Endodermal cell (in vitro differentiated cells): ENCODE measurements around the gene LARP1. TPM values are rescaled to one million over a fixed set of nuclear protein-coding genes. Genes with fewer than 3 reads are reported as not detected.

ENCODE experiments used
- DNase-seq: peaks from one replicate; pipeline ENCODE4 v3.0.0-alpha.2; 2017
- H3K27ac ChIP-seq: 2 replicates; pipeline ENCODE4 v1.5.1; 2013; ENCODE audit warnings: mild to moderate bottlenecking, low read depth, low read length, moderate library complexity
- H3K27me3 ChIP-seq: 2 replicates; pipeline ENCODE4 v1.6.1; 2013; ENCODE audit warnings: mild to moderate bottlenecking, low read length, moderate library complexity; ENCODE audit not compliant: insufficient read depth, control insufficient read depth, poor library complexity, severe bottlenecking
- H3K36me3 ChIP-seq: 2 replicates; pipeline ENCODE4 v1.7.0; 2013; ENCODE audit warnings: mild to moderate bottlenecking, low read length, moderate library complexity; ENCODE audit not compliant: control insufficient read depth, insufficient read depth
- H3K4me1 ChIP-seq: one replicate; pipeline ENCODE4 v1.7.0; 2013; ENCODE audit warnings: low read length; ENCODE audit not compliant: control insufficient read depth, insufficient read depth
- H3K4me3 ChIP-seq: 2 replicates; pipeline ENCODE4 v1.5.1; 2013; ENCODE audit warnings: mild to moderate bottlenecking, low read length, moderate library complexity
- H3K9ac ChIP-seq: 2 replicates; pipeline ENCODE4 v1.6.1; 2013; ENCODE audit warnings: mild to moderate bottlenecking, low read length, moderate library complexity; ENCODE audit not compliant: poor library complexity, severe bottlenecking; ENCODE audit errors: extremely low read depth
- H3K9me3 ChIP-seq: 2 replicates; pipeline ENCODE4 v1.6.1; 2013; ENCODE audit warnings: mild to moderate bottlenecking, low read length, moderate library complexity; ENCODE audit not compliant: control insufficient read depth
- H3K27ac Mint-ChIP-seq: 2 replicates; pipeline ENCODE4 v1.8.0; 2020; ENCODE audit warnings: mixed read lengths
- H3K27me3 Mint-ChIP-seq: 2 replicates; pipeline ENCODE4 v1.8.0; 2021; ENCODE audit warnings: mild to moderate bottlenecking, mixed read lengths; ENCODE audit not compliant: insufficient read depth
- H3K36me3 Mint-ChIP-seq: 2 replicates; pipeline ENCODE4 v1.8.0; 2020; ENCODE audit warnings: low read depth, mixed read lengths
- H3K4me1 Mint-ChIP-seq: 2 replicates; pipeline ENCODE4 v1.8.0; 2020; ENCODE audit warnings: mixed read lengths
- H3K4me3 Mint-ChIP-seq: 2 replicates; pipeline ENCODE4 v1.8.0; 2020; ENCODE audit warnings: mild to moderate bottlenecking, moderate library complexity, mixed read lengths
- H3K9me3 Mint-ChIP-seq: 2 replicates; pipeline ENCODE4 v1.8.0; 2020; ENCODE audit warnings: mild to moderate bottlenecking, mixed read lengths
- WGBS, 2 experiments: methylation state at CpG; one replicate each; pipeline versions ENCODE4 v1.1.5 to v1.1.7; 2013; ENCODE audit warnings: missing lambda C conversion rate in 2 of 2, mixed read lengths in 1 of 2; ENCODE audit not compliant: insufficient coverage in 1 of 2, insufficient read length in 1 of 2; 5-methylcytosine and 5-hydroxymethylcytosine counted together
- total RNA-seq, 2 donors: library from RNA; stranded (reverse); fragmentation: NEBNext Ultra II Directional in 1 of 2; extraction: Animal tissue kit (Norgen Biotek cat#: 25700) in 1 of 2; gene quantifications; 2 replicates in 1 of 2; 3 replicates in 1 of 2; pipeline ENCODE4 v1.2.1, GENCODE V29; 2021
- TF ChIP-seq, protein P1 (sequence below): fragments of 200-600 bp; sonication (generic); conservative IDR thresholded peaks from 2 replicates; pipeline ENCODE4 v1.5.0; 2021; ENCODE audit warnings: antibody characterized with exemption, mild to moderate bottlenecking

LARP1 gene
- total RNA-seq, 2 donors from 2014 or later: 193 to 273 TPM

DNA sequence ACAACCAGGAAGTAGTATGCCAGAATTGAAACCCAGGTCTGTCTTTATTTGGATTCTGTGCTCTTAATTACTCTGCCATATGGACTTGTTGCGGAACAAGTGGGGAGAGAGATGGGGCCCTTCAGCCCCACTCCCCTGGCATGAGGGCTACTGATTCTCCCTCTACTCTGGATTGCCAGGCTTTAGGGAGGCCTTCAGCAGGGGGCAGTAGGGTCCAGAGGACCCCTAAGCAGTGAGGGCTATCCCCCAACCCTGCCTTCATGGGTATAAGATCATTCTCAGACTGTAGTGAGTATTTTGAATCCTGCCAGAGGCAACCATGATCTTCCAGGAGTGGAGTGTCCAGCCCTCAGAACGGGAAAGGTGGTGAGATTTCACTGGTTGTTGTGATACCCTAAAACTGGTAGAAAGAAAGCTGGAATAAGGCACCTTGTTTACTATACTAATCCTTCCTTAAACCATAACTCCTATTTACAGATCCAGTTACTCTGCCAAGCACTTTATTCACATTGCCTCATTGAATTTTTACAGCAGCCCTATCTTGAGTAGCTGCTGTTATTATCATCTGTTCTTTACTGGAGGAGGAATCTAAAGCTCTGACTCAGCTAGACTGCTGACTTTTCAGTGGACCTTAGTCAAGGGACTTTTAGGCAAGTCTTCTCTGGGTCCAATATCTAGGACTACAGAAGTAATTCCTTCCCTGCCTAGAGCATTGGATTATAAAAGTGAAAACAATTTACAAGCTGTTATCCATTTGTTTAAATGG lies 31.3 kb upstream of the LARP1 start:
- no peak overlapping the region for H3K4me3 ChIP-seq
- TF ChIP-seq, protein P1, sequence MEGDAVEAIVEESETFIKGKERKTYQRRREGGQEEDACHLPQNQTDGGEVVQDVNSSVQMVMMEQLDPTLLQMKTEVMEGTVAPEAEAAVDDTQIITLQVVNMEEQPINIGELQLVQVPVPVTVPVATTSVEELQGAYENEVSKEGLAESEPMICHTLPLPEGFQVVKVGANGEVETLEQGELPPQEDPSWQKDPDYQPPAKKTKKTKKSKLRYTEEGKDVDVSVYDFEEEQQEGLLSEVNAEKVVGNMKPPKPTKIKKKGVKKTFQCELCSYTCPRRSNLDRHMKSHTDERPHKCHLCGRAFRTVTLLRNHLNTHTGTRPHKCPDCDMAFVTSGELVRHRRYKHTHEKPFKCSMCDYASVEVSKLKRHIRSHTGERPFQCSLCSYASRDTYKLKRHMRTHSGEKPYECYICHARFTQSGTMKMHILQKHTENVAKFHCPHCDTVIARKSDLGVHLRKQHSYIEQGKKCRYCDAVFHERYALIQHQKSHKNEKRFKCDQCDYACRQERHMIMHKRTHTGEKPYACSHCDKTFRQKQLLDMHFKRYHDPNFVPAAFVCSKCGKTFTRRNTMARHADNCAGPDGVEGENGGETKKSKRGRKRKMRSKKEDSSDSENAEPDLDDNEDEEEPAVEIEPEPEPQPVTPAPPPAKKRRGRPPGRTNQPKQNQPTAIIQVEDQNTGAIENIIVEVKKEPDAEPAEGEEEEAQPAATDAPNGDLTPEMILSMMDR: no peak
- WGBS, 2 experiments: 70% methylated on average over 2 of the region's 2 CpGs; no CpG with 5 or more reads in 1 of the 2 experiments
- Mint-ChIP-seq H3K27me3 (no peaks in the 10 kb centered on the region), H3K4me1 (peaks cover 42% of the 10 kb centered on the region), H3K4me3 (no peak overlapping the region), H3K9me3 (no peaks in the 10 kb centered on the region), H3K36me3 (no peaks in the 10 kb centered on the region), H3K27ac (no peak overlapping the region)
- H3K27ac ChIP-seq: no peak overlapping the region
- H3K4me1 ChIP-seq: no peaks in the 10 kb centered on the region
- no peak overlapping the region for H3K9ac ChIP-seq
- H3K9me3 ChIP-seq: no peaks in the 10 kb centered on the region
- no peaks in the 10 kb centered on the region for H3K27me3 ChIP-seq
- no peaks in the 10 kb centered on the region for H3K36me3 ChIP-seq
- DNase-seq: no peak

DNA sequence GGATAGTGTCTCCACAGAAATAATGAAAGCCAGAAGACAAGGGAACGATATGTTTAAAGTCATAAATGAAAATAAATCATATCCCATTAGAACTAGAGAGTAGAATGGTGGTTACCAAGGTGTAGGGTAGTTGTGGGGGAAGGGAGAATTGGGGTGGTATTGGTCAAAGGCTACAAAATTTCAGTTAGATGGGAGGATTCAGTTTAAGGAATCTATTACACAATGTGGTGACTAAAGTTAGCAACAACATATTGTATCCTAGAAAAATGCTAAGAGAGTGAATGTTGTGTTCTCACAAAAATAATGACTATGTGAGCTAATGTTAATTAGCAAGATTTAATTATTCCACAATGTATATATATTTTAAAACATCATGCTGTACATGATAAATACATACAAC lies 27.8 kb upstream of the LARP1 start:
- no peaks in the 10 kb centered on the region for H3K9me3 Mint-ChIP-seq
- no peaks in the 10 kb centered on the region for H3K27me3 Mint-ChIP-seq
- peaks cover 29% of the 10 kb centered on the region for H3K4me1 Mint-ChIP-seq
- 100% methylated on average over 1 of the region's 1 CpG; no CpG with 5 or more reads in 1 of the 2 experiments for WGBS, 2 experiments
- Histone ChIP-seq H3K27me3 (no peaks in the 10 kb centered on the region), H3K36me3 (no peaks in the 10 kb centered on the region), H3K4me1 (no peaks in the 10 kb centered on the region), H3K9me3 (no peaks in the 10 kb centered on the region), H3K27ac (no peak overlapping the region), H3K4me3 (no peak overlapping the region), H3K9ac (no peak overlapping the region)
- no peak overlapping the region for H3K27ac Mint-ChIP-seq
- TF ChIP-seq, protein P1: no peak
- no peak for DNase-seq
- H3K4me3 Mint-ChIP-seq: no peak overlapping the region
- no peaks in the 10 kb centered on the region for H3K36me3 Mint-ChIP-seq

- Mint-ChIP-seq H3K4me3 (no peak overlapping the region), H3K27me3 (no peaks in the 10 kb centered on the region), H3K36me3 (no peaks in the 10 kb centered on the region), H3K27ac (no peak overlapping the region), H3K9me3 (no peaks in the 10 kb centered on the region), H3K4me1 (peaks cover 16% of the 10 kb centered on the region)
- Histone ChIP-seq H3K27me3 (no peaks in the 10 kb centered on the region), H3K4me1 (no peaks in the 10 kb centered on the region), H3K9ac (no peak overlapping the region), H3K27ac (no peak overlapping the region), H3K9me3 (no peaks in the 10 kb centered on the region), H3K4me3 (no peak overlapping the region), H3K36me3 (no peaks in the 10 kb centered on the region)
- 89 to 100% methylated on average over 3 of the region's 3 CpGs for WGBS, 2 experiments
- no peak for DNase-seq
- TF ChIP-seq, protein P1: no peak
These were observed 26.1 kb upstream of the LARP1 start for GRCh38 chr5:154728939-154729588.
